HG03378 (cell line): ENCODE measurements around the gene PSMD10.

Source experiments
- ATAC-seq: cut with Tn5 transposase; IDR thresholded peaks from one replicate; pipeline ENCODE4 v1.9.1; 2021; ENCODE audit warnings: mild to moderate bottlenecking, moderate library complexity; ENCODE audit not compliant: unreplicated experiment

The PSMD10 gene

GRCh38 chrX:108072746-108073145 lies 18.6 kb downstream of the PSMD10 start:
- ATAC-seq = no peak

GRCh38 chrX:108071578-108071977 lies 19.8 kb downstream of the PSMD10 start:
- no peak for ATAC-seq

DNA sequence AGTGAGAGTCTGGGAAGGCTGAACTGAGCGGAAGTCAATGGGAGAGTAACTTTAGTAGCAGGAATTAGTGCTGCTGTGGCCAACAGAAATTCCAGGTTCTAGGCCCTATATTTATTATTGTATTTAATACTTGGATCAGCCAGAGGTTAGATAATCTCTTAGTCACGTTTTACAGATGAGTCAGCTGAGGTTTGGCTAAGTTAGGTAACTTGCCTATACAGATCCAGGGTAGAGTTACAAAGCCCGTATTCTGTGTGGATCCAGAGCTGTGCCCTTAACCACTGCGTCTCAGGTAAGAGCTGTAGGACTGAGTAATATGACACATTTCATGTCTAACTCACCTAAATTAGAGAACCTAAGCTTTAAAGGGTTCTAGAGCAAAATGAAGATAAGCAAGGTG lies 20.5 kb downstream of the PSMD10 start:
- no peak for ATAC-seq

- ATAC-seq = no peak
These were observed 23.2 kb downstream of the PSMD10 start for GRCh38 chrX:108068121-108068520.

GRCh38 chrX:108064613-108065012 lies 26.7 kb downstream of the PSMD10 start:
- ATAC-seq = no peak

- ATAC-seq = no peak
These were observed 27.3 kb downstream of the PSMD10 start for GRCh38 chrX:108064001-108064400.

DNA sequence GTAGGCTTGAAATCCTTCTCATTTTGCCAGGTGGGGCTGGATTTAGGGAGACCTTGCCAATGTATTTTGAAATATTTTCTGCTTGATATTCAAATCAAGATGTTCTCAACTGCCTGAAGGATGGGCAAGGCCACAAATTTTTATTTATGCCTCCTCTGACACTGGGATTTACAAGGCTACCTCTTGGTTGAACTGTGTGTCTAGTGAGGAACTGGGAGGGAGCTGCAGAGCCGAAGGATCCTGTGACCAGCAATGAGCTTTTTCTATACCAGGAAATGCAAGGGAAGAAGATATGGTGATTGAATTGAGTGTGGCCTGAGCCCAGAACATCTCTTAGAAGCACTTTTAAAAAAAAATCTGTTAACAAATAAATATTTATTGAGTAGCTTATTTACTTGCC lies 31.5 kb downstream of the PSMD10 start:
- ATAC-seq = no peak

- no peak for ATAC-seq
These were observed 35.8 kb downstream of the PSMD10 start for GRCh38 chrX:108055546-108055945.

DNA sequence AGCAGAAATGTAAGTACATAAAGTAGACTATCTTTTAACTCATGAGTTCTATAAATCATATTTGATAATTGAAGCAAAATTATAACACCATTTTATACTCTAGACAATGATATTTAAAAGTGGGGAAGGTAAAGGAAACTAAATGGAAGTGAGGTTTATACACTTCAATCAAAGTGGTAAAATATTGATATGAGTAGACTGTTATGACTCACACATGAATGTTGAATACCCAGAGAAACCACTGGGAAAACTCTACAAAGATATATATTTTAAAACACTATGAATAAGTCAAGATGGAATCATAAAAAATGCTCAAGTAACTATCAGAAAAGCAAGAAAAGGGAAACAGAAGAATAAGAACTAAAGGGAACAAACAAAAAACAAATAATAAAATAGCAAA lies 38.1 kb downstream of the PSMD10 start:
- no peak for ATAC-seq

- no peak for ATAC-seq
These were observed 41.7 kb downstream of the PSMD10 start for GRCh38 chrX:108049649-108050048.

- no peak for ATAC-seq
These were observed 46.6 kb downstream of the PSMD10 start, which contains the start of gene VSIG1 for GRCh38 chrX:108044554-108045256. TSS of gene VSIG1 (plus strand) at chrX:108045065. CDS start at chrX:108045131, 66 bp downstream.

DNA sequence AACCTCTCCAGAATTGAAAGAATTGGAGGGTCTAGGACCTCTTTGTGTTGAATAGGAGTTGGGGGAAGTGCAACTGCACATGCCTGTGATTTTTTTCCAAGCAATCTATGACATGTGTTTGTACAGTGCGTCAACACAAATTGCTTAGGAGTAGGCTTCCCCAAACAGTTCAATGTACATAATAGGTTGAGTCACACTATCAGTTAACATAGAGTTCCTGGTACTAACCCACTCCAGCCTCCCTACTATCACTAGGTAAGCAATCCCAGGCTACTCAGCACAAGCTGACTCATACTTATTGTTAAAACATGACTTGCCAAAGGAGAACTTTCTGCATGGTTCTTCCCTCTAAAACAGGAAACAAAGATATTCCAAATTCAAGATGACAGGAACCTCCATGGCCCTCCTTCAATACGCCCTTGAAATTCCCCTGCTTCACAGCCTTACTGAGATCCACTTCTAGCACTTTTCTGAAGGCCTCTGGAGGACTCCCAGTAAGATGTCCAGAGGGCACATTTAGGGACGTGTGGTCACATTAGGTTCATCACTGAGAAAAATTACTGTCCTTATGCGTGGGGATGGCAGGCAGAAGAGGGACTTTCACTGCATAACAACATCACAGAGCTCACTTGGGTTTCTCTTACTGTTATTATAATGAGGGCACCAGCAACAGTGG lies 54.9 kb downstream of the PSMD10 start:
- no peak for ATAC-seq

DNA sequence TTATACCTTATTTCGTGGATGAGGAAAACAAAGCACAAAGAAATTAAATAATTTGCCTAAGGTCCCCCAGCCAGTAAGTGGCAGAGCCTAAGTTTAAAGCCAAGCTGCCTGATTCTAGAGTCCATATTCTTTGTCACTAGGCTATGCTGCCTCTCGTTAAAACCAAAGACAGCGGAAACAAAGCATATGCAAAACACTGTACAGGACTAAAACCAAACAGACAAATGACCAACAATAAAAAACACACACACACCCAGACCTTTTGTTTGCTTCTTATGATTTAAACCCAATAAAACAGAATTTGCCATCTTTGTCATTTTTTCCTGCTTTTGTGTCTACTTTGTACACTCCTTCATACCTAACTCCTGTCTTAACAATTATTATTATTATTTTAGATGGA lies 56.6 kb downstream of the PSMD10 start:
- no peak for ATAC-seq
